ENCODE results near the gene CAPN12. TPM values are rescaled to one million over a fixed set of nuclear protein-coding genes. Genes with fewer than 3 reads are reported as not detected.
A peak's percentile ranks its signal among the peaks of the same experiment; 100 is the strongest.

Gene CAPN12
- total and polyA plus RNA-seq, 12 donors: 0.39 to 23.1 (median 3.7) TPM; not detected in 1

DNA sequence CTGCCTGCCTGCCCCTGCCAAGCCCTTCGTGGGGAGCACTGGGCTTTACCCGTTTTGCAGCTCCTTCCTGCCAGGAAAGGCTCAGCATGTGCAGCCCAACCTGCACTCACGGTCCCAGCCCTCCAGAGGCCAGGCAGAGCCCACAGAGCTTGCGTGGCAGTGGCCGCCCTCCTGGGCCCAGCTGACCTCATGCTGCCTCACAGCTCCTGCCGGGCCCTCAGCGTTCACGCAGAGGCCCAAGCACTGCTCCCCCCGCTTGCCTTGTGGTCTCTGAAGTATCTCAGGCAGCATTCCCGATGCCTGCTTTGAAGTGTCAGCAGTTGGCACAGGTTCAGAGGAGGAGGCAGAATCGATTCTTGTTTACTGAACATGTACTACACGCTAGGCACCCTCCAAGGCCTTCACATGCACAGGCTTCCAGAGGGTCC lies 32.5 kb downstream of the CAPN12 start:
- Histone ChIP-seq H3K4me3 (no peak overlapping the region), H3K9me3 (replicated peaks in 1 of 3) (no peaks in the 10 kb centered on the region), H3K4me1 (replicated peaks in 1 of 2) (peaks cover 63 to 85% of the 10 kb centered on the region in 2 donors), H3K27me3 (no peaks in the 10 kb centered on the region), H3K27ac (peak overlapping the region; percentile 49 to 93 (median 82)), H3K36me3 (replicated peaks in 1 of 2) (peaks cover 0 to 91% of the 10 kb centered on the region in 2 donors)
- intact Hi-C loops (cut with DNase I): no loop called here
- WGBS, 4 donors: 21 to 31% (median 29%) methylated on average over 3 to 12 of the region's 12 CpGs
- peak; percentile 71 to 95 (median 93) for DNase-seq
- TF ChIP-seq POLR2A (IDR thresholded peaks at IDR 0.05): peak in 1 of 2 donors; percentile 75
- TF ChIP-seq, protein P1, sequence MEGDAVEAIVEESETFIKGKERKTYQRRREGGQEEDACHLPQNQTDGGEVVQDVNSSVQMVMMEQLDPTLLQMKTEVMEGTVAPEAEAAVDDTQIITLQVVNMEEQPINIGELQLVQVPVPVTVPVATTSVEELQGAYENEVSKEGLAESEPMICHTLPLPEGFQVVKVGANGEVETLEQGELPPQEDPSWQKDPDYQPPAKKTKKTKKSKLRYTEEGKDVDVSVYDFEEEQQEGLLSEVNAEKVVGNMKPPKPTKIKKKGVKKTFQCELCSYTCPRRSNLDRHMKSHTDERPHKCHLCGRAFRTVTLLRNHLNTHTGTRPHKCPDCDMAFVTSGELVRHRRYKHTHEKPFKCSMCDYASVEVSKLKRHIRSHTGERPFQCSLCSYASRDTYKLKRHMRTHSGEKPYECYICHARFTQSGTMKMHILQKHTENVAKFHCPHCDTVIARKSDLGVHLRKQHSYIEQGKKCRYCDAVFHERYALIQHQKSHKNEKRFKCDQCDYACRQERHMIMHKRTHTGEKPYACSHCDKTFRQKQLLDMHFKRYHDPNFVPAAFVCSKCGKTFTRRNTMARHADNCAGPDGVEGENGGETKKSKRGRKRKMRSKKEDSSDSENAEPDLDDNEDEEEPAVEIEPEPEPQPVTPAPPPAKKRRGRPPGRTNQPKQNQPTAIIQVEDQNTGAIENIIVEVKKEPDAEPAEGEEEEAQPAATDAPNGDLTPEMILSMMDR (IDR thresholded peaks at IDR 0.05): peak in 5 of 6 experiments; percentile 13 to 49 (median 30)

DNA sequence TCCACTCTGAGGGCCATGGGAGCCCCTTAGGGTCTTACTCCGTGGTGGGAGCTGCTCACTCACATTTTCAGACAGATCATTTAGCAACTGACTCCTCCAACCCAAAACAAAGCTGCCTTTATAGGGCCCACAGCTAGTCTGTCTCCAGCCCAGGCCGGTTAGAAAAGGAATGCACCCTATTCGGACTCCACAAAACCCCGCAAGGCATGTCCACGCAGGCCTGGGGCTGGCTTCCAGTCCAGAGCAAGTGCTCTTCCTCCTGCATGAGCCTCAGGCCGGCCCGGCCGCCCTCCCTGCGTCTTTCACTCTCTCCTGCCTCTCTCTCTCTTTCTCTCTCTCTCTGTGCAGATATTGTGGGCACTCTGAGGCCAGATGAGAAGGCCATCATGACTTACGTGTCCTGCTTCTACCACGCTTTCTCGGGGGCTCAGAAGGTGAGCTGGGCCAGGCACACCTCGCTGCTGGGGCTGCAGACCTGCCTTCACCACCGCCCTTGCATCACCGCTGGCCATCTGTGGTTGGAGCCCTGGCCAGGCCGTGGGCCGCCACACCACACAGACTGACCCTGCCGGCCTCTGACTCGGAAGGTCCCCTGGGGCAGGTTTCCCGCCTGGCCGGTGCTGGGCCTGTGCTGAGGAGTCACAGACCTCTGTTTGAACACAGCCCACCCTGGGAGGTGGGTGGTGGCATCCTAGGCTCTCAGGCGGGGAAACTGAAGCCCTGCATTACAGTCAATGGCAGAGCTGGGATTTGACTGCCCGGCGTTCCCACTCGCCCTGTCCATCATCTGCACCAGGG lies 33.1 kb downstream of the CAPN12 start:
- Histone ChIP-seq H3K9me3 (replicated peaks in 1 of 3) (no peaks in the 10 kb centered on the region), H3K4me1 (replicated peaks in 1 of 2) (peaks cover 63 to 91% of the 10 kb centered on the region in 2 donors), H3K27ac (peak overlapping the region; percentile 22 to 93 (median 82)), H3K27me3 (no peaks in the 10 kb centered on the region), H3K4me3 (no peak overlapping the region), H3K36me3 (replicated peaks in 1 of 2) (peaks cover 0 to 91% of the 10 kb centered on the region in 2 donors)
- WGBS, 4 donors: 45 to 68% (median 53%) methylated on average over 11 to 25 of the region's 25 CpGs
- intact Hi-C loops (cut with DNase I): no loop called here
- TF ChIP-seq, protein P1 (IDR thresholded peaks at IDR 0.05): no peak
- TF ChIP-seq POLR2A (IDR thresholded peaks at IDR 0.05): no peak
- peak in 3 of 7 donors; percentile 46 to 65 (median 59) for DNase-seq

DNA sequence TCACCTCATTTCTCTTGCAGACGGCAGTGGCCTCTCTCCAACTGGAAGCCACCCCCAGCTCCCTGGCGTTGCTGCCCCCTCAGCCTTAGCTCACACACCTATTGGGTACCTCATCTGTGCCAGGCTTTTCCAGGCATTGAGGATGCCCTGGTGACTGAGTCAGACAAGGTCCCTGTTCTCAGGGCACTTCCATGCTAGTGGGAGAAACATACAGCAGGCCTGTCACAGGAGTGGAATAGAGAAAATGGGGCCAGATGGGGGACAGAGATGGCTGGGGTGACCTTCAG lies 33.9 kb downstream of the CAPN12 start:
- 37 to 58% (median 52%) methylated on average over 2 of the region's 2 CpGs for WGBS, 4 donors
- TF ChIP-seq, protein P1 (IDR thresholded peaks at IDR 0.05): no peak
- TF ChIP-seq POLR2A (IDR thresholded peaks at IDR 0.05): no peak
- no peak for DNase-seq
- H3K4me1 ChIP-seq (replicated peaks in 1 of 2): peaks cover 63 to 98% of the 10 kb centered on the region in 2 donors
- H3K4me3 ChIP-seq: no peak overlapping the region
- H3K27me3 ChIP-seq: no peaks in the 10 kb centered on the region
- intact Hi-C loops (cut with DNase I): no loop called here
- no peaks in the 10 kb centered on the region for H3K9me3 ChIP-seq (replicated peaks in 1 of 3)
- peaks cover 0 to 91% of the 10 kb centered on the region in 2 donors for H3K36me3 ChIP-seq (replicated peaks in 1 of 2)
- peak overlapping the region; percentile 22 to 93 (median 82) for H3K27ac ChIP-seq

DNA sequence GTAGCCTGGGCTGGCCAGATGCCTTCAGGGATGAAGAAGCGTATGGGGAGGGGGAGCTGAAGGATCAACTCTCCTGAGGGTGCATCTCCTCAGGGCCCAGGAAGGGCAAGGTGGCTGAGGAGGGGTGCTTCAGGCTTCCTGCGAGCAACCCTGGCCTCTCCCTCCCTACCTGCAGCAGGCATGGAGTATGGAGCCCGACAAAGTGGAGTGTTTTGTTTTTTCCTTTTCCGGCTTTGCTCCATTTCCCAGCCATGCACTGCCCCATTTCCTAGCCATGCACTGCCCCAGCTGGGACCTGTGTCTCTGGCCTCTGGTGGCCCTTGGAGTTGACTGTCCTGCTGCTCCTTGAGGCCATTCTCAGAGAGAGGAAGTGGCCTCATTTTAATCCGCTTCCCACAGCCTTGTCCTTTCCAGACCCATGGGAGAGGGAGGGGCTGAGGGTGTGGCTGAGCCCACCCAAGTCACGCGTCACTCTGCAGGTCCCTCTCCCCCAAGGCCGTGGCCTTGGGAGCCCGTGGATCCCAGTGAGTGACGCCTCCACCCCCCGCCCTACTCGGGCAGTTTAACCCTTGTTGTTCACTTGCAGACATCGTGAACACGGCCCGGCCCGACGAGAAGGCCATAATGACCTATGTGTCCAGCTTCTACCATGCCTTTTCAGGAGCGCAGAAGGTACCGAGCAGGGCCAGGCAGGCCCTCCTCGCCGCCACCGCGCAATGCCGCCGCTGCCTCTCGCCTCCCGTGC lies 34.4 kb downstream of the CAPN12 start:
- no peak overlapping the region for H3K4me3 ChIP-seq
- peak overlapping the region; percentile 22 to 93 (median 82) for H3K27ac ChIP-seq
- H3K27me3 ChIP-seq: no peaks in the 10 kb centered on the region
- no peaks in the 10 kb centered on the region for H3K9me3 ChIP-seq (replicated peaks in 1 of 3)
- peaks cover 63 to 99% of the 10 kb centered on the region in 2 donors for H3K4me1 ChIP-seq (replicated peaks in 1 of 2)
- intact Hi-C loops (cut with DNase I): loop anchor here in 1 of 2 donors (10.0 kb wide), 1 partner anchor 55 kb away; no protein-coding TSS in a partner anchor
- DNase-seq: peak in 5 of 7 donors; percentile 54 to 76 (median 67)
- H3K36me3 ChIP-seq (replicated peaks in 1 of 2): peaks cover 0 to 91% of the 10 kb centered on the region in 2 donors
- TF ChIP-seq, protein P1 (IDR thresholded peaks at IDR 0.05): no peak
- no peak for TF ChIP-seq POLR2A (IDR thresholded peaks at IDR 0.05)
- 46 to 72% (median 60%) methylated on average over 23 to 27 of the region's 27 CpGs for WGBS, 4 donors
